Naive thymus-derived CD4-positive, alpha-beta T cell (primary cell): ENCODE data around the gene EBP. TPM values are rescaled to one million over a fixed set of nuclear protein-coding genes. Genes with fewer than 3 reads are reported as not detected.
A peak's percentile ranks its signal among the peaks of the same experiment; 100 is the strongest.

Experiments used
- ATAC-seq: fragments of 150-1000 bp; cut with Tn5 transposase; 2 replicates; pipeline ENCODE4 v1.10.0; 2021; ENCODE audit warnings: mild to moderate bottlenecking, moderate library complexity
- CTCF ChIA-PET: fragments of 350-600 bp; sonication (Branson Sonifier 250); formaldehyde crosslinking; loops from one replicate; lab custom pipeline; 2021; ENCODE audit warnings: antibody characterized with exemption; lab: Charles Lee
- POLR2A ChIA-PET: fragments of 350-600 bp; sonication (Branson Sonifier 250); formaldehyde crosslinking; loops from one replicate; lab custom pipeline; 2021; ENCODE audit warnings: antibody characterized with exemption, inconsistent platforms; lab: Charles Lee
- DNase-seq, 9 donors: peaks; one replicate each; pipeline versions ENCODE4 v3.0.0 to v3.0.0-alpha.2; 2020 to 2022; ENCODE audit warnings: mixed read lengths in 1 of 9
- H3K27ac ChIP-seq: one replicate; pipeline ENCODE4 v1.7.0; 2013; ENCODE audit warnings: mild to moderate bottlenecking, low read depth, low read length, moderate library complexity
- H3K27me3 ChIP-seq, 2 donors: one replicate each; pipeline ENCODE4 v1.7.0; 2013; ENCODE audit warnings: low read length in 2 of 2, mild to moderate bottlenecking in 2 of 2, moderate library complexity in 2 of 2; ENCODE audit not compliant: control insufficient read depth in 2 of 2, insufficient read depth in 2 of 2
- H3K36me3 ChIP-seq, 3 experiments: 1 replicate in 2 of 3; 2 replicates in 1 of 3; pipeline ENCODE4 v1.7.0; 2013; ENCODE audit warnings: low read length in 3 of 3, mild to moderate bottlenecking in 3 of 3, moderate library complexity in 1 of 3; ENCODE audit not compliant: insufficient read depth in 3 of 3, control insufficient read depth in 2 of 3
- H3K4me1 ChIP-seq, 2 donors: one replicate each; pipeline ENCODE4 v1.7.0; 2013; ENCODE audit warnings: low read length in 2 of 2, mild to moderate bottlenecking in 2 of 2, moderate library complexity in 1 of 2; ENCODE audit not compliant: control insufficient read depth in 2 of 2, insufficient read depth in 2 of 2
- H3K4me3 ChIP-seq: 2 replicates; pipeline ENCODE4 v1.7.0; 2013; ENCODE audit warnings: mild to moderate bottlenecking, low read length
- H3K9me3 ChIP-seq, 3 experiments: 1 replicate in 2 of 3; 2 replicates in 1 of 3; pipeline ENCODE4 v1.7.0; 2013; ENCODE audit warnings: low read length in 3 of 3; ENCODE audit not compliant: control insufficient read depth in 2 of 3
- H3K27ac Mint-ChIP-seq, 9 donors: one replicate each; pipeline ENCODE4 v1.8.0; 2020 to 2022; ENCODE audit warnings: mixed read lengths in 9 of 9, mild to moderate bottlenecking in 8 of 9, moderate library complexity in 5 of 9, inconsistent platforms in 2 of 9
- H3K27me3 Mint-ChIP-seq, 5 donors: one replicate each; pipeline ENCODE4 v1.8.0; 2021 to 2022; ENCODE audit warnings: mixed read lengths in 5 of 5, mild to moderate bottlenecking in 1 of 5
- H3K36me3 Mint-ChIP-seq, 5 donors: one replicate each; pipeline ENCODE4 v1.8.0; 2020 to 2022; ENCODE audit warnings: mixed read lengths in 5 of 5, mild to moderate bottlenecking in 3 of 5, inconsistent platforms in 1 of 5
- H3K4me1 Mint-ChIP-seq, 7 donors: one replicate each; pipeline ENCODE4 v1.8.0; 2020 to 2022; ENCODE audit warnings: mixed read lengths in 7 of 7, mild to moderate bottlenecking in 3 of 7, inconsistent platforms in 1 of 7
- H3K4me3 Mint-ChIP-seq, 10 donors: one replicate each; pipeline ENCODE4 v1.8.0; 2020 to 2022; ENCODE audit warnings: mild to moderate bottlenecking in 10 of 10, mixed read lengths in 10 of 10, moderate library complexity in 6 of 10, inconsistent platforms in 2 of 10
- H3K9me3 Mint-ChIP-seq, 11 donors: one replicate each; pipeline ENCODE4 v1.8.0; 2020 to 2022; ENCODE audit warnings: mixed read lengths in 11 of 11, mild to moderate bottlenecking in 4 of 11, inconsistent platforms in 1 of 11, moderate library complexity in 1 of 11
- intact Hi-C, 2 donors: fragments of 100-400 bp; cut with micrococcal nuclease; formaldehyde crosslinking; loops; one replicate each; pipeline ENCODE4 v1.15.1; 2023
- polyA plus RNA-seq, 2 donors: library from polyadenylated mRNA; unstranded; fragments of 300-500 nt; fragmentation: Illumina TruSeq; gene quantifications; one replicate each; pipeline ENCODE4 v1.2.3, GENCODE V29; 2021
- total RNA-seq, 6 experiments: library from RNA in 5 of 6; stranded (reverse) in 5 of 6; gene quantifications; 1 replicate in 5 of 6; 2 replicates in 1 of 6; pipeline ENCODE4 v1.2.3 and lab custom pipeline; 2021 to 2026

EBP gene
- total and polyA plus RNA-seq, 7 experiments from 2014 or later = 33.3 to 188 (median 48.9) TPM

- H3K36me3 Mint-ChIP-seq = peaks cover 0 to 24% (median 7%) of the 10 kb centered on the region in 5 donors
- no peaks in the 10 kb centered on the region for H3K9me3 Mint-ChIP-seq
- no peak overlapping the region for H3K4me3 Mint-ChIP-seq
- no peak overlapping the region for H3K27ac ChIP-seq
- POLR2A ChIA-PET = no interaction called here
- CTCF ChIA-PET = no interaction called here
- peaks cover 0 to 10% (median 0%) of the 10 kb centered on the region in 3 experiments for H3K36me3 ChIP-seq
- no peaks in the 10 kb centered on the region for H3K27me3 Mint-ChIP-seq
- DNase-seq (no peak), ATAC-seq (no peak)
- no peak overlapping the region for H3K27ac Mint-ChIP-seq
- no peaks in the 10 kb centered on the region for H3K9me3 ChIP-seq
- no peaks in the 10 kb centered on the region for H3K4me1 ChIP-seq
- no peak overlapping the region for H3K4me3 ChIP-seq
- no peaks in the 10 kb centered on the region for H3K27me3 ChIP-seq
- intact Hi-C loops = no loop called here
- peaks cover 0 to 13% (median 4%) of the 10 kb centered on the region in 7 donors for H3K4me1 Mint-ChIP-seq
Observed at GRCh38 chrX:48533165-48533564, 11.6 kb downstream of the EBP start.

- Mint-ChIP-seq H3K4me1 (peaks cover 14 to 20% (median 16%) of the 10 kb centered on the region in 7 donors), H3K27ac (peak overlapping the region; percentile 79 to 99 (median 93)), H3K27me3 (no peaks in the 10 kb centered on the region), H3K9me3 (peaks cover 0 to 2% (median 0%) of the 10 kb centered on the region in 11 donors), H3K36me3 (peaks cover 0 to 14% (median 0%) of the 10 kb centered on the region in 5 donors), H3K4me3 (peak overlapping the region; percentile 80 to 98 (median 89))
- Histone ChIP-seq H3K4me3 (no peak overlapping the region), H3K27me3 (no peaks in the 10 kb centered on the region), H3K36me3 (no peaks in the 10 kb centered on the region), H3K4me1 (peaks cover 8 to 10% of the 10 kb centered on the region in 2 donors), H3K9me3 (no peaks in the 10 kb centered on the region), H3K27ac (peak overlapping the region; percentile 91)
- ATAC-seq (no peak), DNase-seq (no peak)
- intact Hi-C loops = loop anchor here (1.0 kb wide), 9 partner anchors 17 to 702 kb away; partner anchors contain the start of genes EBP (in 2 of the 2), FTSJ1 (in 2 of the 2), PORCN (in 2 of the 2) and RBM3 (in 2 of the 2)
- ChIA-PET CTCF (interaction anchor here (0.7 to 1.2 kb wide), 2 partner anchors 11 to 66 kb away, joined by 3 read pairs; no protein-coding TSS in a partner anchor), POLR2A (interaction anchor here (0.6 to 2.5 kb wide), 13 partner anchors 12 to 915 kb away, joined by 3 to 22 read pairs (median 4); partner anchors contain the start of genes EBP, FTSJ1, PORCN and RBM3)
Observed at GRCh38 chrX:48538641-48539344, 17.2 kb downstream of the EBP start.

DNA sequence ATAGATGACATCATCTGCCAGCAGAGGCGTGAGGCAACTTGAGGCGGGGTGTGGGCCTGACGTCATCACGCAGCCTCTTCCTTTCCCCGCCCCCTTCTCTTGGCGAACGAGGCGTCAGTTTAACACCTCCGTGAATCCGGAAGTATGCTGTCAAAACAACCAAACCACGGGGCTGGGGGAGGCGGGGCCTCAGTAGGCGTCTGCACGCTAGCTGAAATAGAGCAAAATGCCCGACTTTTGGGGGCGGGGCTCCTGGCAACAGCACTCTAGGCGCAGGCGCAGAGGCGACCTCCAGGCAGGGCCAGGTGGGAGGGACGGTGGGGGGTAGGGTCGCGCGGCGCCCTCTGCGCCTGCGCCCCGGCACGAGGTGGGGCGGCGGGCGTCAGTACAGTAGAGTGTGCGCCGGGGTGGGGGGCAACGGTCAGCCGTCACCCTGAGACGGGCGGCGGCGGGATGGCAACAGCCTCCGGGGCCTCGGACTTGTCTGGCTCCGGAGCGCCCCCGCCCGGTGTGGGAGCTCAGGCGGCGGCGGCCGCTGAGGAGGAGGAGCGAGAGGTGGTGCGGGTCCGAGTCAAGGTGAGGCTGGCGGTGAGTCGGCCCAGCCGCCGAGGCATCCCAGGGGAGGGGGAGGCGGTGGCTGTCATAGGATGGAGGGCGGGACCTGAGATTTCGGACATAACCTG is 17.9 kb downstream of the EBP start, which contains the start of gene TBC1D25:
TSS of gene TBC1D25 (plus strand) at position 370 of the 683 bp plus-strand sequence. CDS start at position 454, 84 bp downstream.
- Mint-ChIP-seq H3K27ac (peak within 1 kb of the TSS; percentile 90 to 99 (median 96)), H3K36me3 (peaks cover 0 to 12% (median 0%) of the 10 kb centered on the region in 5 donors), H3K4me3 (peak within 1 kb of the TSS; percentile 80 to 98 (median 90)), H3K9me3 (peaks cover 0 to 2% (median 0%) of the 10 kb centered on the region in 11 donors), H3K27me3 (no peaks in the 10 kb centered on the region), H3K4me1 (peaks cover 14 to 18% (median 16%) of the 10 kb centered on the region in 7 donors)
- H3K4me3 ChIP-seq = peak within 1 kb of the TSS; percentile 75
- H3K27ac ChIP-seq = peak within 1 kb of the TSS; percentile 91
- peaks cover 8 to 10% of the 10 kb centered on the region in 2 donors for H3K4me1 ChIP-seq
- ChIA-PET POLR2A (interaction anchor here (0.7 to 2.5 kb wide), 13 partner anchors 13 to 915 kb away, joined by 3 to 22 read pairs (median 4); partner anchors contain the start of genes EBP, FTSJ1, PORCN and PQBP1), CTCF (interaction anchor here (0.7 to 1.2 kb wide), 5 partner anchors 12 to 71 kb away, joined by 3 read pairs; no protein-coding TSS in a partner anchor)
- no peaks in the 10 kb centered on the region for H3K27me3 ChIP-seq
- peaks cover 0 to 3% (median 0%) of the 10 kb centered on the region in 3 experiments for H3K36me3 ChIP-seq
- intact Hi-C loops = loop anchor here (1.0 kb wide), 9 partner anchors 18 to 703 kb away; partner anchors contain the start of genes EBP (in 2 of the 2), FTSJ1 (in 2 of the 2), PORCN (in 2 of the 2) and RBM3 (in 2 of the 2)
- H3K9me3 ChIP-seq = no peaks in the 10 kb centered on the region
- peak; percentile 85 to 99 (median 95) for DNase-seq
- ATAC-seq = peak; percentile 92

DNA sequence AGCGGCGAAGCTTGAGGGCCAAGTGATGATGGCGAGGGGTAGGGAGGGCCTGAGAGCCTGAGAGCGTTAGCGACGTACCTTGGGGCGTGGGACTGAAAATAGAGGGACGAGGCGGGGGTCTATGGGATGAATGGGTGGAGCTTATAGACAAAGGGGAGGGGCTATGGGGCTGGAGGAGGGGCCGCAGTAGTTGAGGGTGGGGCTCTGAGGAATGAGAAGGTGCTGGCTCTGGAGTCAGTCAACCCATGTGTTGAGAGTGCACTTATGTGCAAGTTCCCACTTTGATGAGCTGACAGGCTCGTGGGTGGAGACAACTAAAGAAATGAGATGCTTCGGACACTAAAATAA is 18.4 kb downstream of the EBP start:
- Histone ChIP-seq H3K9me3 (no peaks in the 10 kb centered on the region), H3K27me3 (no peaks in the 10 kb centered on the region), H3K27ac (peak overlapping the region; percentile 91), H3K4me1 (peaks cover 8 to 10% of the 10 kb centered on the region in 2 donors), H3K4me3 (peak overlapping the region; percentile 75), H3K36me3 (peaks cover 0 to 8% (median 0%) of the 10 kb centered on the region in 3 experiments)
- intact Hi-C loops = no loop called here
- peaks cover 0 to 2% (median 0%) of the 10 kb centered on the region in 11 donors for H3K9me3 Mint-ChIP-seq
- peaks cover 14 to 18% (median 16%) of the 10 kb centered on the region in 7 donors for H3K4me1 Mint-ChIP-seq
- H3K36me3 Mint-ChIP-seq = peaks cover 0 to 10% (median 0%) of the 10 kb centered on the region in 5 donors
- peak overlapping the region; percentile 80 to 98 (median 90) for H3K4me3 Mint-ChIP-seq
- peak in 8 of 9 donors; percentile 44 to 63 (median 58) for DNase-seq
- ATAC-seq = peak; percentile 64
- CTCF ChIA-PET = interaction anchor here (0.8 to 1.2 kb wide), 4 partner anchors 12 to 72 kb away, joined by 3 read pairs; no protein-coding TSS in a partner anchor
- H3K27me3 Mint-ChIP-seq = no peaks in the 10 kb centered on the region
- H3K27ac Mint-ChIP-seq = peak overlapping the region; percentile 90 to 99 (median 96)
- POLR2A ChIA-PET = interaction anchor here (0.9 to 2.5 kb wide), 9 partner anchors 18 to 419 kb away, joined by 3 to 22 read pairs (median 7); partner anchors contain the start of genes EBP, FTSJ1, PORCN and PQBP1

DNA sequence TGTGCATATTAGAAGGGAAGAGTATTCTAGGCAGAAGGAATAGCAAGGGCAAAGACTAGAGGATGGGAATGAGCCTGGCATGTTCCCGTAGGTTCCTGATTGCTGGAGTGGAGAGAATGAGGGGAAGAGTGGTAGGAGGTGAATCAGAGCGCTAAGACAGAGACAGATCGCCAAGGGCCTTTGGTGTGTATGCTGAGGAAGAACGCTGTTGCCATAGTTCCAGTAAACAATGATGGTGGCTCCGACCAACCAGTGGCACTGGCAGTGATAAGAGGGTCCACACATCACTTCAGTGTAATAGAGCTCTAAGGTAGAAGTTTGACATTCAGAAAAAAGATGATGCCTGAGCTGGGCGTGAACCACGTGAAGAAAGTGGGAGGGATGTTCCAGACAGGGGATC is 18.9 kb downstream of the EBP start:
- Mint-ChIP-seq H3K4me1 (peaks cover 14 to 18% (median 16%) of the 10 kb centered on the region in 7 donors), H3K36me3 (peaks cover 0 to 11% (median 0%) of the 10 kb centered on the region in 5 donors), H3K27ac (peak overlapping the region; percentile 90 to 99 (median 96)), H3K4me3 (peak overlapping the region; percentile 80 to 98 (median 90)), H3K9me3 (peaks cover 0 to 2% (median 0%) of the 10 kb centered on the region in 11 donors), H3K27me3 (no peaks in the 10 kb centered on the region)
- Histone ChIP-seq H3K4me3 (peak overlapping the region; percentile 75), H3K27me3 (no peaks in the 10 kb centered on the region), H3K4me1 (peaks cover 8 to 10% of the 10 kb centered on the region in 2 donors), H3K36me3 (peaks cover 0 to 8% (median 0%) of the 10 kb centered on the region in 3 experiments), H3K9me3 (no peaks in the 10 kb centered on the region), H3K27ac (peak overlapping the region; percentile 91)
- intact Hi-C loops = no loop called here
- ChIA-PET CTCF (interaction anchor here (0.8 kb wide), 1 partner anchor 66 kb away, joined by 3 read pairs; no protein-coding TSS in a partner anchor), POLR2A (interaction anchor here (1.0 to 2.5 kb wide), 5 partner anchors 18 to 419 kb away, joined by 4 to 22 read pairs (median 8); partner anchors contain the start of genes EBP, PORCN and RBM3)
- DNase-seq (no peak), ATAC-seq (no peak)
